ENCODE measurements around the gene CSTF2T. TPM values are rescaled to one million over a fixed set of nuclear protein-coding genes. Genes with fewer than 3 reads are reported as not detected.

The CSTF2T gene
- total RNA-seq, 1 donor = 29.1 TPM

DNA sequence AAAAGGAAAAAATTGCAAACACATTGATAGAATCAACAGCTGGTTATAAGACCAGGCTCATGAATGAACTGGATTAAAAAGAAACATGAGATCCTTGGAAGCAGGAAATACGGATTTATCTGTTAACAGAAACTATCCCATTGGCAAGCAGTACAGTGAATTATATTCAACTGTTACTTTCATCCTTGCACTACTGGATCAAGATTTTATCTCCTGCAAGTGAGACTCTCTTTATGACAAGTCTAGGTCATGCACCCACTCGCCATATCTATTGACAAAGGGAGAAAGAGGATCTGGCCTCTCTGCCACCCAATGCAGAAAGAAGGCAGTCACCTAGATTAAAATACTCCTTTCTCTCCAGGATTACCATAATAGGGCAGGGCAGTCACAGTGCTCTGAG is 41.4 kb downstream of the CSTF2T start:
- no peak overlapping the region for H3K4me3 ChIP-seq (ENCODE audit: low read depth, low read length)
- TF ChIP-seq, protein P1, sequence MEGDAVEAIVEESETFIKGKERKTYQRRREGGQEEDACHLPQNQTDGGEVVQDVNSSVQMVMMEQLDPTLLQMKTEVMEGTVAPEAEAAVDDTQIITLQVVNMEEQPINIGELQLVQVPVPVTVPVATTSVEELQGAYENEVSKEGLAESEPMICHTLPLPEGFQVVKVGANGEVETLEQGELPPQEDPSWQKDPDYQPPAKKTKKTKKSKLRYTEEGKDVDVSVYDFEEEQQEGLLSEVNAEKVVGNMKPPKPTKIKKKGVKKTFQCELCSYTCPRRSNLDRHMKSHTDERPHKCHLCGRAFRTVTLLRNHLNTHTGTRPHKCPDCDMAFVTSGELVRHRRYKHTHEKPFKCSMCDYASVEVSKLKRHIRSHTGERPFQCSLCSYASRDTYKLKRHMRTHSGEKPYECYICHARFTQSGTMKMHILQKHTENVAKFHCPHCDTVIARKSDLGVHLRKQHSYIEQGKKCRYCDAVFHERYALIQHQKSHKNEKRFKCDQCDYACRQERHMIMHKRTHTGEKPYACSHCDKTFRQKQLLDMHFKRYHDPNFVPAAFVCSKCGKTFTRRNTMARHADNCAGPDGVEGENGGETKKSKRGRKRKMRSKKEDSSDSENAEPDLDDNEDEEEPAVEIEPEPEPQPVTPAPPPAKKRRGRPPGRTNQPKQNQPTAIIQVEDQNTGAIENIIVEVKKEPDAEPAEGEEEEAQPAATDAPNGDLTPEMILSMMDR (IDR thresholded peaks at IDR 0.05; ENCODE audit: insufficient read depth, low read length) = no peak
- no peak for DNase-seq (ENCODE audit: low read depth)

- DNase-seq (ENCODE audit: low read depth) = no peak
- TF ChIP-seq, protein P1 (IDR thresholded peaks at IDR 0.05; ENCODE audit: insufficient read depth, low read length) = no peak
- no peak overlapping the region for H3K4me3 ChIP-seq (ENCODE audit: low read depth, low read length)
These were observed 42.9 kb downstream of the CSTF2T start for GRCh38 chr10:51656503-51656902.

GRCh38 chr10:51654918-51655317 is 44.5 kb downstream of the CSTF2T start:
- TF ChIP-seq, protein P1 (IDR thresholded peaks at IDR 0.05; ENCODE audit: insufficient read depth, low read length) = no peak
- DNase-seq (ENCODE audit: low read depth) = no peak
- H3K4me3 ChIP-seq (ENCODE audit: low read depth, low read length) = no peak overlapping the region

DNA sequence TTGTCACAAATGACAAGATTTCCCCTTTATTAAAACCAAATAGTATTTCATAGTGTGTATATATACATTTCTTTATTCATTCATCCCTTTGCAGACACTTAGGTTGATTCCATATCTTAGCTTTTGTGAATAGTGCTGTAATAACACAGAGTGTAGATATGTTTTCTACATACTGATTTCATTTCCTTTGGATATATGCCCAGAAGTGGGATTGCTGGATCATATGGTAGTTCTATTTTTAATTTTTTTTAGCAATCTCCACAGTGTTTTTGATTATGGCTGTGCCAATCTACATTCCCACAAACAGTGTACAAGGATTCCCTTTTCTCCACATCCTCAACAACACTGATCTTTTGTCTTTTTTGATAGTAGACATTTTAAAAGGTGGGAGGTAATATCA is 46.4 kb downstream of the CSTF2T start:
- peak; percentile 70 for DNase-seq (ENCODE audit: low read depth)
- no peak overlapping the region for H3K4me3 ChIP-seq (ENCODE audit: low read depth, low read length)
- TF ChIP-seq, protein P1 (IDR thresholded peaks at IDR 0.05; ENCODE audit: insufficient read depth, low read length) = no peak

- TF ChIP-seq, protein P1 (IDR thresholded peaks at IDR 0.05; ENCODE audit: insufficient read depth, low read length) = no peak
- DNase-seq (ENCODE audit: low read depth) = peak; percentile 61
- no peak overlapping the region for H3K4me3 ChIP-seq (ENCODE audit: low read depth, low read length)
These were observed 48.3 kb downstream of the CSTF2T start for GRCh38 chr10:51651063-51651462.

DNA sequence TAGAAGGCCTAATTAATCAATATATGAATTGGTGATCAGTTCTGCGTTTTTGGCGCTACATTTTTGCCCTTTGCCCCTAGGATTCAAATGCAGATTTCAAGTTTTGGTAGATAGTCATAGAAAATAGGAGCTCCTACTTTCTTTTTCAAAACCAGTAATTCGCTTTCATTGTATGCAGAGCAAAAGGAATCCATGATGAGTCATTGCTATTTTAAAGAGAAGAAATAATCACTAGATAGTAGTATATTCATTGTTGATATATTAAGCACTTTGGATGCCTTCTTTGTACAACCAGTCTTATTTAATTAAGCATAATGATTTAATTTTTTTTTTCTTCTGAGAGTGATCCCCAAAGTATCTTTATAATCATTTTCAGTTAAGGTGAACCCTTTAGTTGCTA is 50.3 kb downstream of the CSTF2T start:
- H3K4me3 ChIP-seq (ENCODE audit: low read depth, low read length) = no peak overlapping the region
- DNase-seq (ENCODE audit: low read depth) = peak; percentile 14
- TF ChIP-seq, protein P1 (IDR thresholded peaks at IDR 0.05; ENCODE audit: insufficient read depth, low read length) = no peak
